SKM-1 (cell line): ENCODE data around the gene UBALD1.
"Not testable (repeated sequence)": the region's sequence is repeated elsewhere in the genome, so short reads cannot be mapped to it uniquely, and the experiment has no call there.

Experiments
- DNase-seq: peaks from one replicate; lab custom pipeline; 2025; ENCODE audit not compliant: unreplicated experiment; lab: John Stamatoyannopoulos, UW

Gene UBALD1

DNA sequence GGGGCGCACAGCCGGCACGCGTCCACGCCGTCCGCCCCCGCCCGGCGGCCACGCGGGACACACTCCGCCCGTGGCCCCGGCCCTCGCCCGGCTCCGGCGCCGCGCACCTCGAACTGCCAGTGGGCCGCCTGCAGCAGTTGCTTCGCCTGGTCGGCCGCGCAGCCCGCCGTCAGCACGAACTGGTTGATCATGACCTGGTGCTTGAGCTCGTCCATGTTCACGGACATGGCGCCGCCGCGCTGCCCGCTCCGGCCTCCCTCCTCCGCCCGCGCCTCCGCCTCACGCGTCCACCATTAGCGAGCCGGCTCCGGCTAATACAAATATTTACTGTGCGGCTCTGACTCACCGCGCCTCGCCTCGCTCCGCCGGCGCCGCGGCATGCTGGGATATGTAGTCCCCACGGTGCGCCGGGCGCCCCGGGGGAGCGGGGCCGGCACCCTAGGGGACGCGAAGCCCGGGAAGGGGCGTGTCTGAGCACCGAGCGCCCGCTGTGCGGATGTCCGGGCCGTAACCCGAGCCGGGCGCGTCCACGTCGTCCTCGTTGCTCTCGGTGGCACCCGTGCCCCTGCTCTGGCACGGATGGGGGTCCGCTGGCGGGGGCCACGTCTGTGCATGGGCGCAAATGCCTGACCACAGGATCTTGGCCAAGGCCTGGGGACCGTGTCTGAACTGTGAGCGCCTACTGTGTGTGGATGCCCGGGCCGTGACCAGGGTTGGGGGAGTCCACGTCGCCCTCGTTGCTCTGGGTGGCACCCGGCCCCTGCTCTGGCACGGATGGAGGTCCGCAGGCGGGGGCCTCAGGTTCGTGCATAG lies at the start of gene UBALD1:
Gene UBALD1, minus strand, starts transcription at position 318 of the 813 bp plus-strand sequence. Its CDS starts 91 bp downstream, at position 227.
- peak; percentile 42 for DNase-seq

DNA sequence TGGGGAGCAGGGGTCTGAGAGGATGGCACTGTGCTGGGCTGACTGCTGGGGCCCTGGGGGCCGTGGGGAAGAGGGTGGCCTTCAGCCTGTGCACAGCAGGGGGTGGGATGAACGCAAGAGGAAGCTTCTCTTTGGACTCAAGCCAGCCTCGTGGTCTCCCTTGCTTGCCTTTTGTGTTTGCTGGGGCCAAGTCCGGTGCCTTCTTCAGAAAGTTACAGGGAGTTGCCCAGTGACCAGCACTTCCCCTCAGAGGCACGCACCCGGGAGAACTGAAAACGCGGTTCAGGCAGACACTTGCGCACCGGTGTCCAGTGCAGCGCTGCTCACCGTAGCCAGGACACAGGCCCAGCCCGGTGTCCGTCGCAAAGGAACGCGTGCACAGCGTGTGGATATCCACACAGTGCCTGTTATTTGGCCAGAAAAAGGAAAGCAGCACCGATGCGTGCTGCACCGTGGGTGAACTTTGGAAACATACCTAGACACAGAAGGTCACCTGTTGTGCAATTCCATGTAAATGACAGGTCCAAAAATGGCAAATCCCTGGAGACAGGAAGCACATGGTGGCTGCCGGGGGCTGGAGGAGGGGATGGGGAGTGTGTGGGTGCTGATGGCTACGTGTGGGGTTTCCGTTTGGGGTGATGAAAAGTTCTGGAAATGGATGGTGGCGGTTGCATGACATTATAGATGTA lies 49.2 kb upstream of the UBALD1 start:
- peak; percentile 89 for DNase-seq

DNA sequence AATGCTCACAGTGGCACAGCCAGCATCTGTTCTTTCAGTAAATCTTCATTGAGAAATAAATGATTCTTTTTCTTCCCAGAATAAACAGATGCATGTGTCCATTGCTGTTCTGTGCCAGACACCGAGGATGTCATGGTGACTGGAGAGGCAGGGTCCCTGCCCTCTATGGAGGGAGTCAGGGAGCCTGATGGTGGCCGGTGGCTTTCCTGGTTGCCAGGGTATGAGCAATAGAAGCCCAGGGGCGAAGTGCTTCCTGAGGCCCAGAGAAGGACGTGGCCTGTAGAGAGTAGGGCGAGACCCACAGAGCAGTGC lies 48.7 kb upstream of the UBALD1 start:
- no peak for DNase-seq

DNA sequence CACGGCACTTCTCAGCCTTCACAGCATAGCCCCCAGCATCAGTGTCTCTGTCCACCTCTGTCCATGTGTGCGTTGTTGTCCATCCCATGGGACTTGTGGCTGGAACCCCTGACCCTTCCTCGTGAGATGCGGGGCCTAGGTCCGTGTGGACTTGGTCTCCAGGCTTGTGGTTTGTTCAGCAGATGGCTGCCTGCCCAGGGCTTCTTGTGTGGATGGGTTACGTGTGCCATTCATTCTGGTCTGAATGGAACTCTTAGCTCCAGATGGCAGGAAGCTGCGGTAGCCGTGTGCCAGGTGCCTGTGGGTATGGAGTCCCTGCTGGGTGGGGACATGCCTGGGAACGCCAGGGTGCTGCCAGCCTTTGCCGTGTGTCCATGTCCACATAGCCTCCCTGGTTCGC lies 47.0 kb upstream of the UBALD1 start:
- no peak for DNase-seq

DNA sequence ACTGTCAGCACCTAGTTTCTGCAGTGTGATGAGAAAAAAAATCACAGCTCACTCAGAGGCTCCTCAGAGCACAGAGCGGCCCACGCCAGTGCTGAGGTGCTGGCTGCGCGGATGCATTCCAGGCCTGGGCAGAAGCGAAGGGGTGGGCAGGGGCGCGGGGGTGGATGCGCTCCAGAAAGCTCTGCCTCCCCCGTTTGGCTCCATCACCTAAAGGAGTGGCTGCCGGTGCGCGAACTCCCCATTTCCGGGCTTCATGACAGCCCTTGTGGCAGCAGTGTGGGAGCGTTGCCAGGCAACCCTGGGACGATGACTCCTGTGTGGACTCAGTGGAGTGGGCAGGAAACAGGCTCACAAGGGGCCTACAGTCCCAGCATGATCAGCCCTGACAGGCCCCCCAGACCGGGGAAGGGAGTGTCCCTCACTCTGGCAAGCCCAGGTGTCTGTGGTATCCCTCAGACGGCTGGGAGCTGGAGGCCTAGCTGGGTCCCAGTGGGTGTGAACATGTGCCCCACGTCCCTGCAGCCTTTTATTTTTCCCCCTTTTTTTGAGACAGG lies 45.8 kb upstream of the UBALD1 start:
- DNase-seq, result no peak

DNA sequence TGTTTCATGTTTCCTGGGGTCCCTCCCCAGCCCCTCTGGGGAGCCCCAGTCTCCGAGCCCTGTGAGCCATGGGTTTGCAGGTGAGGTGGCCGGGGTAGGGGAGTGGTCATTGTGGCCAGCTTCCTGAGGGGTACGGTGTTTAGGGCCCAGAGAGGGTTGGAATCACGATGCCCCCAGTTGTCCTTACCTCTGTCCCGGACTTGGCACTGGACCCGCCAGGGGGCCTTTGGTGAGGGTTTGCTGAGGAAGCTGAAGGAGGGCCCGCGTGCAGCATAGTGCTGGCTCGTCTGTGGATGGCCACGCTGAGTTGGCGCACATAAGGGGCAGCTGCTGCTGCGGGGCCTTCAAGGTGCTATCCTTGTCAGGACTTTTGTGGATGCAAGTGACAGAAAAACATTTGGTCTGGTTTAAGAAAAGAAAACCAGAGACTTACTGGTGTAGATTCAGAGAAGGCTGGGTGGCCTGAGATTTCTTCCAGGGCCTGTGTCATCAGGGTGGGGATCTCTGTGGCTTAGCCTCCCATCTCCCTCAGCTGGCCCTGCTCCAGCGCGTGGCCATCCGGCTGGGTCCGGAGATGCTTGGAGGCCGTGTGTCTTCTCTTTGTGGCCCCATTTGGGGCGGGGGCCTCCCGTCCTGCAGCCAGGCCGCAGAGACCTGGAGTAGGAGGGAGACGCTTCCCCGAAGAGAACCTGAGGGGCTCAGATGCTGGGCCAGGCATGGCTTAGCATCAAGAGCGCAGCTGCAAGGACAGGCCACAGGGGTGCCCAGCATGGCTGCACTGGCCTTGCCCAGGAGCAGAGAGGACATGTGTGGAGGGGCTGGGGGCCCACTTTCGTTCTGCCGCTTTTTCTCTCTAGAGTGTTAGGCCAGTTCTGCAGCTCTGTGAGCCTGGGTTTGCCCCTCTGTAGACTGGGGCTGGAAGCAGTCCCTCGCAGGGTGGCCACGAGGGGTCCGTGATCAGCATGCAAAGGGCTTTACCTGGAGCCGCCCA lies 45.0 kb upstream of the UBALD1 start:
- no peak for DNase-seq

DNA sequence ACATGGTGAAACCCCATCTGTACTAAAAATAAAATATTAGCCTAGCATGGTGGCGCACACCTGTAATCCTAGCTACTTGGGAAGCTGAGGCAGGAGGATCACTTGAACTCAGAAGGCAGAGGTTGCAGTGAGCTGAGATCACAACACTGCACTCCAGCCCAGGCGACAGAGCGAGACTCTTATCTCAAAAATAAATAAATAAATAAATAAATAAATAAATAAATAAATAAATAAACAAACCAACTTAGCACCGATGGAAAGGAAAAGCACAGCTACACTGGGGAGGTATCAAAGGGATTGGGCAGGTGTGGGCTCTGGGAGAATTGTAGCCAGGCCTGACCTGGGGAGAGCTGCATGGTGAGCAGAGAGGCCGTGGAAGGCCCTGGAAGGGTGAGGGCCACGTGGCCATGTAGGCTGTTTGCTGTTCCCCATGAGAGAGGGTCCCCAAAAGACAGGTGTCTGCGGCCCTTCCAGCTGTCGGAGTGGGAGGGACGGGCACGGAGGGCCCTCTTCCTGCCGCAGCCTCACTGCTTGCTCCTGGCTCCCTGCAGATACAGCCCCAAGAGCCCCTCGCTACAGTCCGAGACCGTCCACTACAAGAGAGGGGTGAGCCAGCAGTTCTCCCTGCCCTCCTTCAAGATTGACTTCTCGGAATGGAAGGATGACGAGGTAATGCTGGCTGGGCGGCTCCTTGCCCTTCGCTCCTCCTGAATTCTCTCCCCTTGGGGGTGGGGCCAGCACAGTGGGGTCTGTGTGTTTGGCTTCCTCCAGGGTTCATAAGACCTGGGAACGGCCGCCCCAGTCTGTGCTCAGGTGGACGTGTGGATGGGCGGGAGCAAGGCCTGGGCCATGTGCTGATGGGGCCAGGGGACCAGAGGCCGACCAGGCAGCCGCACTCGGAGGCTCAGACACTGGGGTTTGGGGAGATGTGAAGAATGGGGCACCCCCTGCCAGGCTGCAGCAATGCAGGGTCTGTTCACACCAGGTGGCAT lies 42.3 kb upstream of the UBALD1 start:
- DNase-seq, result no peak

DNA sequence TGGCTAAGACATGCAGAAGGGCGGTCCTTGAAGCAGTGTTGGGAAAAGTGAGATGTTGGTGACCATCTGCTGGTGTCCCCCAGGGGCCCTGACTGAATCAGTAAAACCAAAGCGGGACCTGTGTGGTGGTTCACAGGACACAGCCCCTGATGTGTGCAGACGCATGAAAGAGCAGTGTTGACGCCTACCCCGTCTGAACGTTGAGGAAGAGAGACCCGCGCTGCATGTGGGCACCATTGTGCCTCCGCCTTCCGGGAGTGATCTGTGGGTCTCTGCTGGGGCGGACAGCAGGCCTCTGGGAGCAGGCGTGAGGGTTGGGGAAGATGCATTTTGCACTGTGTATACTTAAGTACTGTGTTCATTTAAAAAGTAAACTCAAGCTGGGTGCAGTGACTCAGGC lies 41.5 kb upstream of the UBALD1 start:
- no peak for DNase-seq

DNA sequence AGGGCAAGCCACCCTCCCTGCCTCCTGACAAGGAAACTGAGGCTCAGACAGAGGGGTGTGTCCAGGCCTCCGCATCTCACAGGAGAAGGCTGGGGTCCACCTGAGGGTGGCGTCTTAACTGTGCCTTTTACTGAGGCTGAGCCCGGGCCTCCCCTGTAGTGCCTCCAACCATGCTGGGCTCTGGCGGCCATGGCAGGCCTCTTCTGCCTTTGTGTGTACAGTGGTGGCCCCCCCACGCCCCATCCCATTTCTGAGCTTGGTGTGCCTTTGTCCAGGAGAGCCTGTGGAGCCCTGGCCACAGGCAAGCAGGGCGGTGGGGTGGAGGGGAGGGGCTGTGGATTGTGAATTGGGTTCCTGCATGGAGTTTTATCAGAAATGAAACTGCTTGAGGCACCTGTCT lies 41.1 kb upstream of the UBALD1 start:
- no peak for DNase-seq

DNA sequence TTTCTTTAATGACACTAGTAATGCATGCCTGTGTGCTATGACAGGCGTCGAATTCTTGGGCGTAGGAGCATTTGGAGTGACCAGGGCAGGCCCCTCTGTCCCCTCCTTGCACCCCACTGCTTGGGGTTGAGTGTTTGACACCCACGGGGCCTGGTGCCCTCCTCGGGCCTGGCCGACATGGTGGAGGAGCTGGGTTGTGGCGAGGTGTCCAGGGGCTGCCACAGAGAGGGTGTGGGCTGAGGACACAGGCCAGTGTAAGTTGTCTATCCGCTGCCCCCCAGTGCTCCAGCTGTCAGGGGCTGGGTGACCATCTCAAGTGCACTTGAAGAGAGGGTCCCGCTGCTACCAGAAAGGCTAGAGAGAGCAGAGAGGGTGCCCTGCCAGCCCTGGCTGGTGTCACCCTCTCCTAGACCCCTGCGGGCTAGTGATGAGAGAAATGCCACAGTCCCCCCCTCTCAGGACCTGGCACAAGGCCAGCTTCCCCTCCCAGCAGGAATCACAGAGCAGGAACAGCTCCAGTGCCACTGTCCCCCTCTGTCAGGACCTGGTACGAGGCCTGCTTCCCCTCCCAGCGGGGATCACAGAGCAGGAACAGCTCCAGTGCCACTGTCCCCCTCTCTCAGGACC lies 40.4 kb upstream of the UBALD1 start:
- no peak for DNase-seq

DNA sequence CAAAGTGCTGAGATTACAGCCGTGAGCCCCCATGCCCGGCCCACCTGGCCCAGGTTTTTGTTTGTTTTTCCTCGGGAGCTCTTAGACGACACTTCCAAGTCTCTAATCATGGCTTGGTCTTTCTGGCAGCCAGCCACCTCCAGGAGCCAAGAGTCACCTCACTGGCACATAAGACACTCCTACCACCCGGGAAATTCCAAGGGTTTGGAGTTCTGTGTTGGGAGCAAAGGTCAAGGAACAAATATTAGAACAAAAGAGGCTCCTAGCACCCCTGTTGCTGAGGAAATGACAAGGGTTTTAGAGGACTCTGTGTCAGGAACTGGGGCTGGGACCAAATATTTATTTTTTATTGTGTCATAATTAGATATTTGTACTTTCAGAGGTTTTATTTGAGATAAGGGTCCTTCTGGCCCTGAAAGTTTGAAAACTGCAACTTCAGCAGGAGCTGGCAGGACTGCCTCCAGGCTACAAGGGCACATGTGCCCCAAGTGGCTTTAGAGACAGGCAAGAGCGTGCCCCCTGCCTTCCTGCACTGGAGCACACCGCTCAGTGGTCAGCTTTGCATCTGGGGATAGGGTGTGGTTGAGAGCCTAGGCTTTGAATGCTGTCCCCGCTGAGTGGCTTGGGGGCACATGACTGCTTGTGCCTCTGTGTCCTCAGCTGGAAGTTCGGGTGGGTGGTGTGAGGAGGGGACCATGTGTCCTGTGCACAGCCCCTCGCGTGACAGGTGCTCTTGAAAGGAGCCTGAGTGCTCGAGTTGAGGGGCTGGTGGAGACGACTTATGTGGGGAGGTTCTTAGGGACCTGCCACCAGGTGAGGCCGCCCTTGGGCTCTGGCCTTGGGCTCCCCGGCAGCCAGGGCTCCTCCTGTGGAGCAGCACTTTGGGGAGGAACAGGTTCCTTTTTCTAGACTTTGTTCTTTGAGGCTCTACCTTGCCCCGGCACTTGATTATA lies 39.6 kb upstream of the UBALD1 start:
- no peak for DNase-seq

DNA sequence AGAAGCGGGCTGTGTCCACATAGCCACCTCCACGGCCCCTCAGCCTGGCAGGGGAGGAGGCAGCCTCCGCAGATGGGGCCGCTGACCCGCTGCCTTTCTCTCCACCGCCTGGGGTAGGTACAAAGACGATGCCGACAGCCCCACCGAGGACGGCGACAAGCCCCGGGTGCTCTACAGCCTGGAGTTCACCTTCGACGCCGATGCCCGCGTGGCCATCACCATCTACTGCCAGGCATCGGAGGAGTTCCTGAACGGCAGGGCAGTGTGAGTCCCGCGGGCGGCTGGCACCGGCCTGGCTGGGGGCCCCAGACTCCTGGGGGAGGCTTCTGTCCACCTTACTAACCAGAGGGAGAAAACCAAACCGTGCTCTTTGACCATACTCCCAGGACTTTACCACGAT lies 37.9 kb upstream of the UBALD1 start:
- DNase-seq, result no peak

DNA sequence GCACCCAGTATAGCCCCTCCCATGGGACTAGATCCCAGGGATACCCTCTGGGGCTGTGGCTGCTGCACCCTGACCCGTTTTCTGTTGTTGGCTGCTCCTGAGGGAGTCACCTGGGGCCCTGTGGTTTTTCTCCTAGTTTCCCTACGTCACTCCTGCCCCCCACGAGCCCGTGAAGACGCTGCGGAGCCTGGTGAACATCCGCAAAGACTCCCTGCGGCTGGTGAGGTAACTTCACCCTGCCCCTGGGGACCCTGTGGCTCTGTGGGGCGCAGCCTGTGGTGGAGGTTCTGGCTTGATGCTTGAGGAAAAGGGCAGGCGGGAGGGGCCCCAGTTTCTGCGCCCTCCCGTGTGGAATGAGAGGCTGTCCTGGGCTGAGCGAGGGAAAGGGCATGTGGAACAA lies 37.1 kb upstream of the UBALD1 start:
- DNase-seq, result no peak

DNA sequence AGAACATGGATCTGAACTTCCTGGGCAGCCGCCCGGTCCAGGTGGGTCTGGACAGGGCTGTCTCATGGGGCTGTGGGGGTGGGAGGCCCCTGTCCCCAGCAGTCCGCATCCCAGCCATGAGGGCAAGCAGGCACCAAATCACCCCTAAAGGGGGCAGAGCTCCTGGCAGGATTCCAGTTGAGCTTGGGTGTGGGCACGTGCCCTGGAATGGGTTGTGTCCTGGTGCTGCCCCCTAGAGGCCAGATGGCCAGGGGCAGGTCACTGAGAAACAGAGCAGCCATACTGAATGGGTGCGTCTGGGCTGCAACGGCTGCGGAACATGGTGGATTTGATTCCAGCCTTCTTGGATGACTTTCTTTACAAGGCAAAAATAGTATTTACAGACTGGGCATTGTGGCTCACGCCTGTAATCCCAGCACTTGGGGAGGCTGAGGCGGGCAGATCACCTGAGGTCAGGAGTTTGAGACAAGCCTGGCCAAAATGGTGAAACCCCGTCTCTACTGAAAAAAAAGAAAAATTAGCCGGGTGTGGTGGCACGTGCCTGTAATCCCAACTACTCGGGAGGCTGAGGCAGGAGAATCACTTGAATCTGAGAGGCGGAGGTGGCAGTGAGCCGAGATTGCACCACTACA lies 35.9 kb upstream of the UBALD1 start:
- not testable (repeated sequence) for DNase-seq

DNA sequence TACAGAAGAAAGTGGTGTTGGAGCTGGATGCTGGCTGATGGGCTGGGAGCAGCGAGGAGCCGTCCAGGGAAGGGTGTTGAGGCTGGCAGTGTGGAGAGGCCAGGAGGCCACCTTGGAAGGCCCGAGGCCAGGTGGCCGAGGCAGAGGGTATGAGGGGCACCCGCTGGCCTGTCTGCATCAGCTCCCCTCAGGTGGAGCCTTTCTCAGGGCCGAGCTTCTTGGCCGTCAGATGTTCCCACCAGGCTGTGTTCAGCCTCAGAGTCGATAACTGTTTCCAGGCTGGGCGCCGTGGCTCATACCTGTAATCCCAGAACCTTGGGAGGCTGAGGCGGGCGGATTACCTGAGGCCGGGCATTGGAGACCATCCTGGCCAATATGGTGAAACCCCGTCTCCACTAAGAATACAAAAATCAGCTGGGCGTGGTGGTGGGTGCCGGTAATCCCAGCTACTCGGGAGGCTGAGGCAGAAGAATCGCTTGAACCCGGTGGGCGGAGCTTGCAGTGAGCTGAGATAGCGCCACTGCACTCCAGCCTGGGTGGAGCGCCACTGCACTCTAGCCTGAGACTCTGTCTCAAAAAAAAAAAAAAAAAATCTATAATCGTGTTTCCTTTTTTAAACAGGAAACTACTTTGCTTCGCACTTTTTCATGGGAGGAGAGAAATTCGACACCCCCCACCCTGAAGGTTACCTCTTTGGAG lies 35.2 kb upstream of the UBALD1 start:
- DNase-seq, result no peak

DNA sequence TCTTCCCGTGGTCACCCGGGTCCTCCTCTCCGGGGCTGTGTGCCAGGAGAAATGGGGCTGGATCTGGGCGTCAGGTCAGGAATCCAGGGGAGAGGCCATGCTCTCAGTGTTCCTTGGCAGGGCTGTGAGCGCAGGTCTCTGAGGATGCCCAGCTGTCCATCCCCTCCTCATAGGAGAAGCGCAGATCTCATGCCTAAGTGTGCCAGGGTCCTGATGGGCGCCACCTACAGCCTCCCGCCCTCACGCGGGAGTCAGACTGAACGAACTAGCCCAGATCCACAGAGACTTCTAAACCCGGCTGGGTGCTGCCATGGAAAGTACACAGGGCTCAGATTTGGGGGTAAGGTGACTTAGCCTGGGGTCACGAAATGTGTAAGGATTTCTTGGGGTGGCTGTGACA lies 34.2 kb upstream of the UBALD1 start:
- DNase-seq, result no peak

DNA sequence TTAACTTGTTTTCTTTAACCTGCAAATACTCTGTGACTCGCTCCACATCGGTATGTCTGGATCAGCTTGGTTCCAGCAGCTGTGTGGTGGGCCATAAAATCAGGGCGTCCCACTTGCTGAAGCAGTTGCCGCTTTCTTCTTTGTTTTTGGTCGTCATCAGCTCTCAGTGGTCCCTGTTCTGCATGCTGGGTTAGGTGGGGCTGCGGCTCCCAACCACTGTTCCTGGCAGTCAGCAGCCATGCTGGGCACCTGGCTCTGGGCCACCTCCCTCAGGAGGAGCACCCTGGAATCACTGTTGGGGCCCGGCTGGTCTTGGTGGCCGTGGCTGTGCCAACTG lies 32.9 kb upstream of the UBALD1 start:
- DNase-seq, result no peak
